H9 (cell line): ENCODE data around the gene RGL1. TPM values are rescaled to one million over a fixed set of nuclear protein-coding genes. Genes with fewer than 3 reads are reported as not detected.

ENCODE experiments used
- DNase-seq: peaks from one replicate; pipeline ENCODE4 v3.0.0-alpha.2; 2017
- H2AFZ ChIP-seq: one replicate; pipeline ENCODE4 v1.6.1; 2013; ENCODE audit warnings: mild to moderate bottlenecking, low read length, control low read depth, moderate library complexity
- H2AK5ac ChIP-seq: 2 replicates; pipeline ENCODE4 v1.6.1; 2013; ENCODE audit warnings: low read length, control low read depth, mixed read lengths; ENCODE audit not compliant: insufficient read length
- H2BK120ac ChIP-seq: one replicate; pipeline ENCODE4 v1.6.1; 2013; ENCODE audit warnings: low read depth, mild to moderate bottlenecking, low read length, control low read depth, inconsistent platforms; ENCODE audit not compliant: poor library complexity, severe bottlenecking
- H2BK12ac ChIP-seq: 2 replicates; pipeline ENCODE4 v1.6.1; 2013; ENCODE audit warnings: low read length, control low read depth, mixed read lengths, low read depth; ENCODE audit not compliant: insufficient read length
- H2BK15ac ChIP-seq: 2 replicates; pipeline ENCODE4 v1.6.1; 2013; ENCODE audit warnings: low read depth, low read length, control low read depth
- H2BK20ac ChIP-seq: one replicate; pipeline ENCODE4 v1.6.1; 2013; ENCODE audit warnings: low read depth, mild to moderate bottlenecking, low read length, control low read depth, inconsistent platforms; ENCODE audit not compliant: poor library complexity, severe bottlenecking
- H2BK5ac ChIP-seq: 2 replicates; pipeline ENCODE4 v1.6.1; 2013; ENCODE audit warnings: low read length, control low read depth, mixed read lengths; ENCODE audit not compliant: insufficient read length
- H3K14ac ChIP-seq: 2 replicates; pipeline ENCODE4 v1.6.1; 2013; ENCODE audit warnings: low read length, control low read depth; ENCODE audit not compliant: insufficient read depth
- H3K18ac ChIP-seq: 2 replicates; pipeline ENCODE4 v1.6.1; 2013; ENCODE audit warnings: low read depth, mild to moderate bottlenecking, mixed read lengths, low read length, control low read depth; ENCODE audit not compliant: insufficient read length
- H3K23ac ChIP-seq: 2 replicates; pipeline ENCODE4 v1.6.1; 2013; ENCODE audit warnings: low read length, control low read depth, mixed read lengths, low read depth; ENCODE audit not compliant: insufficient read length
- H3K23me2 ChIP-seq: 2 replicates; pipeline ENCODE4 v1.6.1; 2013; ENCODE audit warnings: low read depth, mild to moderate bottlenecking, mixed read lengths, low read length, control low read depth; ENCODE audit not compliant: insufficient read length, poor library complexity, severe bottlenecking
- H3K27ac ChIP-seq: 2 replicates; pipeline ENCODE4 v1.5.1; 2013; ENCODE audit warnings: low read length, control low read depth, mixed read lengths, low read depth; ENCODE audit not compliant: insufficient read length
- H3K27me3 ChIP-seq: 2 replicates; pipeline ENCODE4 v1.6.1; 2013; ENCODE audit warnings: low read length, control low read depth, inconsistent platforms; ENCODE audit not compliant: insufficient read depth
- H3K4ac ChIP-seq: 2 replicates; pipeline ENCODE4 v1.6.1; 2013; ENCODE audit warnings: low read depth, mild to moderate bottlenecking, control low read depth, inconsistent platforms, low read length, moderate library complexity
- H3K4me1 ChIP-seq: 2 replicates; pipeline ENCODE4 v1.6.1; 2013; ENCODE audit warnings: low read length, control low read depth, inconsistent platforms; ENCODE audit not compliant: insufficient read depth
- H3K4me2 ChIP-seq: 2 replicates; pipeline ENCODE4 v1.6.1; 2013; ENCODE audit warnings: low read length, control low read depth, mixed read lengths; ENCODE audit not compliant: insufficient read length, insufficient read depth
- H3K56ac ChIP-seq: 2 replicates; pipeline ENCODE4 v1.6.1; 2013; ENCODE audit warnings: low read depth, mild to moderate bottlenecking, mixed read lengths, low read length, control low read depth; ENCODE audit not compliant: insufficient read length
- H3K79me1 ChIP-seq: 2 replicates; pipeline ENCODE4 v1.6.1; 2013; ENCODE audit warnings: low read depth, mild to moderate bottlenecking, moderate library complexity, low read length, control low read depth, inconsistent platforms; ENCODE audit not compliant: insufficient read depth, poor library complexity, severe bottlenecking
- H3K79me2 ChIP-seq: 2 replicates; pipeline ENCODE4 v1.6.1; 2013; ENCODE audit warnings: low read length, control low read depth, inconsistent platforms; ENCODE audit not compliant: insufficient read depth
- H3K9ac ChIP-seq: 2 replicates; pipeline ENCODE4 v1.6.1; 2013; ENCODE audit warnings: low read length, control low read depth, mixed read lengths; ENCODE audit not compliant: insufficient read length; ENCODE audit errors: extremely low read depth
- H3K9me3 ChIP-seq: one replicate; pipeline ENCODE4 v1.6.1; 2013; ENCODE audit warnings: low read depth, low read length, inconsistent platforms; ENCODE audit not compliant: control insufficient read depth
- H3T11ph ChIP-seq: one replicate; pipeline ENCODE4 v1.6.1; 2013; ENCODE audit warnings: mild to moderate bottlenecking, low read length, control low read depth, inconsistent platforms
- H4K20me1 ChIP-seq: one replicate; pipeline ENCODE4 v1.6.1; 2013; ENCODE audit not compliant: control insufficient read depth, insufficient read length, insufficient read depth
- H4K5ac ChIP-seq: 2 replicates; pipeline ENCODE4 v1.6.1; 2013; ENCODE audit warnings: low read depth, mild to moderate bottlenecking, mixed read lengths, low read length, control low read depth; ENCODE audit not compliant: insufficient read length
- H4K8ac ChIP-seq: replicated peaks from 2 replicates; pipeline ENCODE4 v1.6.1; 2013; ENCODE audit warnings: low read length, control low read depth, mixed read lengths, low read depth; ENCODE audit not compliant: insufficient read length
- H4K91ac ChIP-seq: 2 replicates; pipeline ENCODE4 v1.6.1; 2013; ENCODE audit warnings: low read depth, mild to moderate bottlenecking, moderate library complexity, mixed read lengths, low read length, control low read depth; ENCODE audit not compliant: insufficient read length
- H3K27ac Mint-ChIP-seq, 3 experiments: 2 replicates in 2 of 3; 3 replicates in 1 of 3; pipeline ENCODE4 v1.8.0; 2020 to 2021; ENCODE audit warnings: mixed read lengths in 3 of 3, mild to moderate bottlenecking in 1 of 3, moderate library complexity in 1 of 3
- H3K27me3 Mint-ChIP-seq: 2 replicates; pipeline ENCODE4 v1.8.0; 2021; ENCODE audit warnings: low read depth, mild to moderate bottlenecking, moderate library complexity, mixed read lengths
- H3K36me3 Mint-ChIP-seq, 3 experiments: 2 replicates in 2 of 3; 3 replicates in 1 of 3; pipeline ENCODE4 v1.8.0; 2020 to 2021; ENCODE audit warnings: low read depth in 3 of 3, mixed read lengths in 3 of 3; ENCODE audit not compliant: insufficient read depth in 1 of 3
- H3K4me1 Mint-ChIP-seq, 2 experiments: 2 replicates each; pipeline ENCODE4 v1.8.0; 2020; ENCODE audit warnings: mixed read lengths in 2 of 2
- H3K4me3 Mint-ChIP-seq, 2 experiments: 2 replicates in 1 of 2; 3 replicates in 1 of 2; pipeline ENCODE4 v1.8.0; 2020 to 2021; ENCODE audit warnings: mild to moderate bottlenecking in 2 of 2, mixed read lengths in 2 of 2, moderate library complexity in 1 of 2
- H3K9me3 Mint-ChIP-seq, 2 experiments: 2 replicates in 1 of 2; 3 replicates in 1 of 2; pipeline ENCODE4 v1.8.0; 2020; ENCODE audit warnings: mild to moderate bottlenecking in 2 of 2, mixed read lengths in 2 of 2, moderate library complexity in 1 of 2
- CTCF ChIP-seq: fragments of 200-600 bp; sonication (generic); conservative IDR thresholded peaks from 3 replicates; pipeline ENCODE4 v1.8.0; 2021; ENCODE audit warnings: antibody characterized with exemption, mild to moderate bottlenecking
- WGBS: extraction: QIAGEN DNeasy Blood & Tissue Kit; methylation state at CpG from one replicate; pipeline ENCODE4 v1.1.7; 2013; ENCODE audit warnings: missing lambda C conversion rate, low lambda C conversion rate, mixed read lengths; ENCODE audit not compliant: insufficient read length; ENCODE audit errors: extremely low coverage; 5-methylcytosine and 5-hydroxymethylcytosine counted together
- total RNA-seq: library from RNA; stranded (reverse); gene quantifications from 2 replicates; pipeline ENCODE4 v1.2.1, GENCODE V29; 2021

The RGL1 gene
- total RNA-seq, 1 experiment from 2014 or later = 1.4 TPM

- H3K36me3 Mint-ChIP-seq = peaks cover 0 to 1% (median 0%) of the 10 kb centered on the region in 3 experiments; a peak in 1 of 7 replicates
- no peak overlapping the region for H3K4ac ChIP-seq
- no peak overlapping the region for H2BK5ac ChIP-seq
- WGBS = no CpG with 5 or more reads among the region's 3 CpGs
- no peak overlapping the region for H2AK5ac ChIP-seq
- no peak overlapping the region for H3K18ac ChIP-seq
- no peaks in the 10 kb centered on the region for H3K79me2 ChIP-seq
- H3K27ac ChIP-seq = no peak overlapping the region
- H3K4me3 Mint-ChIP-seq = no peak overlapping the region
- H3K27me3 ChIP-seq = no peaks in the 10 kb centered on the region
- no peaks in the 10 kb centered on the region for H3K27me3 Mint-ChIP-seq
- no peak overlapping the region for H2AFZ ChIP-seq
- H3K9me3 ChIP-seq = no peaks in the 10 kb centered on the region
- H3K23ac ChIP-seq = no peak overlapping the region
- H3K23me2 ChIP-seq = no peaks in the 10 kb centered on the region
- H3K14ac ChIP-seq = no peak overlapping the region
- no peak overlapping the region for H2BK15ac ChIP-seq
- H3K79me1 ChIP-seq = no peaks in the 10 kb centered on the region
- H4K5ac ChIP-seq = no peak overlapping the region
- no peaks in the 10 kb centered on the region for H4K20me1 ChIP-seq
- H3K4me2 ChIP-seq = peak overlapping the region; percentile 40
- H4K91ac ChIP-seq = no peak overlapping the region
- H3K9me3 Mint-ChIP-seq = no peaks in the 10 kb centered on the region
- no peak overlapping the region for H3T11ph ChIP-seq
- H3K27ac Mint-ChIP-seq = peak overlapping the region in 1 of 3 experiments; percentile 63; a peak in 2 of 7 replicates
- H2BK12ac ChIP-seq = no peak overlapping the region
- H2BK20ac ChIP-seq = no peak overlapping the region
- no peak overlapping the region for H4K8ac ChIP-seq
- peaks cover 34 to 50% of the 10 kb centered on the region in 2 experiments for H3K4me1 Mint-ChIP-seq
- TF ChIP-seq CTCF = no peak
- H2BK120ac ChIP-seq = no peak overlapping the region
- H3K9ac ChIP-seq = no peak overlapping the region
- no peak overlapping the region for H3K56ac ChIP-seq
- no peak for DNase-seq
- peaks cover 6% of the 10 kb centered on the region for H3K4me1 ChIP-seq
Observed at GRCh38 chr1:183871142-183871541, 66.2 kb downstream of the RGL1 start.
